SK-N-SH treated with all-trans-retinoic acid at 6 μM for 48 hours (cell line): ENCODE data around the gene USP6NL.

Source experiments
- OSR1 ChIP-seq: fragments of 250-450 bp; sonication (Bioruptor Pico); IDR thresholded peaks from 2 replicates; pipeline ENCODE4 v1.8.0; 2022; ENCODE audit warnings: moderate library complexity, mild to moderate bottlenecking, inconsistent platforms
- POU6F1 ChIP-seq: fragments of 250-450 bp; sonication (Bioruptor Pico); IDR thresholded peaks from 2 replicates; pipeline ENCODE4 v1.8.0; 2021; ENCODE audit warnings: low read depth, mild to moderate bottlenecking, moderate library complexity, borderline replicate concordance
- SNAI2 ChIP-seq: fragments of 250-450 bp; sonication (Bioruptor Pico); IDR thresholded peaks from 2 replicates; pipeline ENCODE4 v1.5.0; 2020; ENCODE audit warnings: mild to moderate bottlenecking, moderate library complexity

GRCh38 chr10:11446133-11446532, 165.3 kb downstream of the USP6NL start:
- TF ChIP-seq SNAI2 (CRISPR knock-in tag) (no peak), OSR1 (CRISPR knock-in tag) (no peak), POU6F1 (CRISPR knock-in tag) (no peak)
